HG03378 (cell line): ENCODE data around the gene CLIC1.

Experiments used
- ATAC-seq: cut with Tn5 transposase; IDR thresholded peaks from one replicate; pipeline ENCODE4 v1.9.1; 2021; ENCODE audit warnings: mild to moderate bottlenecking, moderate library complexity; ENCODE audit not compliant: unreplicated experiment

Gene CLIC1

DNA sequence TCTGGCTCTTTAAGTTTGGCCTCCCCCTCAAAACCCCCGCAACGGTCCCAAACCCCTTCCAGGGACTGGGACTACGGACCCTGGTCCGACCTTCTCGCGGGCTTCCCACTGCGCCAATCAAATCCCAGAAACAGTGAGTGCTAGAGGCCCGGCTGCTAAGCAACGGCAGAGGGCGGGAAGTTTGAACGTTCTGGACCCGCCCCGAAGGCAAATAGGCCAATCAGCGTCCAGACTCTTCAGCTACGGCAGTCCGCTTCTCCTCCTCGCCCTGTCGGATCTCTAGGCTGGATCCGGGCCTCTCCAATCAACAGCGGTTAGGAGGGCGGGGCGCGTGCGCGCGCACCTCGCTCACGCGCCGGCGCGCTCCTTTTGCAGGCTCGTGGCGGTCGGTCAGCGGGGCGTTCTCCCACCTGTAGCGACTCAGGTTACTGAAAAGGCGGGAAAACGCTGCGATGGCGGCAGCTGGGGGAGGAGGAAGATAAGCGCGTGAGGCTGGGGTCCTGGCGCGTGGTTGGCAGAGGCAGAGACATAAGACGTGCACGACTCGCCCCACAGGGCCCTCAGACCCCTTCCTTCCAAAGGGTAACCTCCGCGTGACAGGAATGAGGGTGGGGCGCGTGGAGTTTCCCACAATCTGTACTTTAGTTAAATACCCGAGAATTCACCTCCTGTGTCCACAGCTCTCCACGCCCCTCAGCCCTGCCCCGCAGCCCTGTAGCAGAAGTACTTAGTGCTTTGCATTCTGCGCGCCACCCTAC lies 3.5 kb upstream of the CLIC1 start, which contains the start of gene MSH5:
Gene MSH5, plus strand, starts transcription at position 367 of the 758 bp plus-strand sequence. CDS start 462 bp downstream, outside the sequence.
- ATAC-seq: peak; percentile 65

- no peak for ATAC-seq
Observed at GRCh38 chr6:31737991-31738979, 2.0 kb upstream of the CLIC1 start.

- ATAC-seq: no peak
Observed at GRCh38 chr6:31737315-31737990, 1.1 kb upstream of the CLIC1 start.

GRCh38 chr6:31736768-31737314 lies 511 bp upstream of the CLIC1 start:
- no peak for ATAC-seq

- ATAC-seq: no peak
Observed at GRCh38 chr6:31734821-31735406, 1.4 kb downstream of the CLIC1 start.

DNA sequence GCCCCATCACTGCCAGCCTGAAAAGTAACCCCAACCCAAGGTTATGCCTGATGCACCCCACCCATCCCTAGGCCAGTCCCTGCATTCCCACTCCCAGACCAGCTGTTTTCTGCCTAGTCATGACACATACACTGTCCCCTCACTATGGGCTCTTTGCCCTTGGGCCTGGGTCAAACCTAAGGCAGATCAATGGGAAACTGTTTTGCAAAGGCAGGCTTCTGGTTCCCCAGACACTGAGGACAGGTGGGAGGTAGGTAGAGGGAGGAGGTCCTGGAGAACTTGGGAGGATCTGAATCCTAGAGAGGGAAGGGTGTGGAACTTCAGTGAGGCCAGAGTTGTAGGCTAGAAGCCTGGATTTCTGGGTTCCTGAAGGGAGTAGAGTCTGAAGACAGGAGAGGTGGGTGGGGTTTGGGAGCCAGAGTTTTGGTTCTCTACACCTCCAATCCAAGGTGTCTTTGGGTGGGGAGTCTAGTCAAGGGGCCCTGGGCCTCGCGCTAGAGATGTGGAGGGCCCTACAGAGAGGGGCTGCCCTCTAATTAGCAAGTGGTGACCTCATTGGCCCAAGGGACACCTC lies 2.0 kb downstream of the CLIC1 start:
- ATAC-seq: no peak

DNA sequence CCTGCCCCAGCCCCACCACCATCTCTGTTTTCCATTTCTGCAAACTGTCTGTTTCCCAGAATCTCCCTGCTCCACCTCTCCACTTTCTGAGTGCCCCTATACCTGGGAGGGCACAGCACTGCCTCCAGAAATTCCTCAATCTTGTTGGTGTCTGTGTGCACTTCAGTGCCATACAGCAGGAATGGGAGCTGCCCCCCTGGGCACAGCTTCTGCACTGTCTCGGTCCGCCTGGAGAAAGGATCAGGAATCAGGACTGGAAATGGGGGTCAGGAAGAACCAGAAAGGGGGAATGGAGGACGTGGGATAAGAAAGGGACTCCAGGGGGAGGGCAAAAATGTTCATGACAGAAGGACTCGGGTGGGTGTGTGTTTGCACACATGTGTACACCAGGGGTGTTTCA lies 2.6 kb downstream of the CLIC1 start:
- no peak for ATAC-seq

DNA sequence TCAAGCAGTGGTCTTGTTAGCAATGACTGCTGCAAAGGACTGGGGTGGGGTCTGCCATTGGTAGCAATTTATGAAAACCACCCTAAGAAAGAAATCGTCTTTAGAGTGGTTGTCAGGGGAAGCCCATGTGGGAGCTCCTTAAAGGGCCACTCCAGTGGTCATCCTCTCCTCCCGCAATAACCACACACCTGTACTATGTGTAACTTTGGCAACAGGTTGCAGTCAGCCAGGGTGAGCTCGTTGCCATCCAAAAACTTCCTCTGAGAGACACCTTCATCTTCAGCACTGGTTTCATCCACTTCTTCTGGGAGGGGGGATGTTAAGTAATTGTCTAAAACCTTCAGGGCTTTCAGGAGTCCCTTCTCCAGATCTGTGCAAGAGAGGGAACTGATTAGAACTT lies 4.3 kb downstream of the CLIC1 start:
- ATAC-seq: no peak

- no peak for ATAC-seq
Observed at GRCh38 chr6:31730631-31731086, 5.7 kb downstream of the CLIC1 start.

- ATAC-seq: no peak
Observed at GRCh38 chr6:31729979-31730630, 6.2 kb downstream of the CLIC1 start.

- ATAC-seq: no peak
Observed at GRCh38 chr6:31729515-31729978, 6.8 kb downstream of the CLIC1 start.

DNA sequence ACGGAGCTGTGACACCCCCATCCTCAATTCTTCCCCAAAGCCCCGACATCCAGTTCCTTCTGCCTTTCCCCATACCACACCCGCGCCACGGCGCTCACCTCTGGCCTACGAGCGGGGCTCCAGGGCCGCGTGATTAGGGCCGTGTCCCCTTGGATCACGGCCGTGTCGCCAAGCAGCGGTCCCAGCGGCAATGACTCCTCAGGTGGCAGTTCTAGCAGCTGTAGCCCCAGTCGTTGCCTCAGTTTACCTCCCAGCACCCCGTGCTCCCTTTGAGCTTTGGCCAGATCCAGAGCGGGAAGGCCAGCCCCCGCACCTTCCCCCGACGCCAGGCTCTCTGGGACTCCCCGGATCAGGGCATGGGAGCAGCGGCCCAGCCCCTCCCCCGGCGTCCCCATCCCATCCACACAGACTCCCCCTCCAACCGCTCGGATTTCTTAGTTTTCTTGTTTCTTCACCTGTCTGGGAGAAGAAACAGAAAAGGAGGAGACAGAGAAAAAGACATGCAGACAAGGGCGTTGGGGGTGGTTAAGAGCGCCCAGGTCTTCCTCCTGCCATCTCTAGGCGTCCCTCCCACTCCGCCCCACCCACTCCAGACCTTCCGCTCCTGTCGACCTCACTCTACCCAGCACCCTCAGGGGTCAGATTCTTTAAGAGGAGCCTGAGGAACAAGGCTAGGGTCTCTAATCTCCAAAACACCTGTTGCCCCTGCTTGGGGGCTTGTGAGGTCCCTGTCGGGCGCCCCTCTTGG lies 7.4 kb downstream of the CLIC1 start, which contains the start of gene DDAH2:
Gene DDAH2, minus strand, starts transcription at position 533 of the 748 bp plus-strand sequence. Its CDS starts 138 bp downstream, at position 395.
- no peak for ATAC-seq

DNA sequence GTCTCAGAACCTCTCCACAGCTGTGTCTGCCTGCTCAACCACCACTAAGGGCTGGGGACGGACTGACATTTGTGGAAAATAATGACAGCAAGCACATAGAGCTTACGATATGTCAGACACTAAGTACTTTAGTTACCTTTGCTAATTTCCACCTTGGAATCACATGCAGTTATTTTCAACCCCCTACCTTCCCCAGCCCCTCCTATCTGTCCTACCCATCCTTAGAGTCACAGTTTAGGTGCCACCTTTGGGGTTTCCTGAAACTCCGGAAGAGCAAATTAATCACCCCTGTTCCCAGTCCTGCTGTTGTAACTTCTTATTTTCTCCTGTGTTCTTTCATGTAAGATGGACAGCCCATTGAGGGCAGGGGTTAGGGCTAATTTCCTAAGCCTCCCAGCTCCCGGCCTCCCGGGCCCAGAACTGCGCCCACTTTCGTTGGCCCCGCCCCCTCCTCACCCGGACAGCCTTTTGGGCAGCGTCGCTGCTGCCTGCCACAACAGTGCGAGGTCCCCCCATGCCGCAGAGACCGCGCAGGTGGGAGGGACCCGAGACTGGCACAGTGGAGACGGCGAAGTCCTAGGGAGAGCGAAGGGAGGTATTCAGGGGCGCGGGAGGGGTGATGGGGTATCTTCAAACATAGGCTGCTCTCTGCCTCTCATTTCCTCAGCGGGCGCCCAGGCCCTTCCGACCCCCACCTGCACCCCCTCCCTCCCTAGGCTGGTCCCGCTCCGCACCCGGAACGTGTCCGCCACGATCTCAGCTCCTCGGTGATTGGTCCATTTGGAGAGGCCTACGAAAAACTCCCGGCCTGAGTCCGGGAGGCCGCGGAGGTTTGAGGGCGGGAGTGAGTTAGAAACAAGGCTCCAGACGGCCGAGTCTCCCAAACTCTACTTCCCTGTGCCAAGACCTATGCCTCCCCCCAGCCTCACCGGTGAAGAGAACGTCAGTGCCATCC lies 8.3 kb downstream of the CLIC1 start:
- peak; percentile 3 for ATAC-seq

DNA sequence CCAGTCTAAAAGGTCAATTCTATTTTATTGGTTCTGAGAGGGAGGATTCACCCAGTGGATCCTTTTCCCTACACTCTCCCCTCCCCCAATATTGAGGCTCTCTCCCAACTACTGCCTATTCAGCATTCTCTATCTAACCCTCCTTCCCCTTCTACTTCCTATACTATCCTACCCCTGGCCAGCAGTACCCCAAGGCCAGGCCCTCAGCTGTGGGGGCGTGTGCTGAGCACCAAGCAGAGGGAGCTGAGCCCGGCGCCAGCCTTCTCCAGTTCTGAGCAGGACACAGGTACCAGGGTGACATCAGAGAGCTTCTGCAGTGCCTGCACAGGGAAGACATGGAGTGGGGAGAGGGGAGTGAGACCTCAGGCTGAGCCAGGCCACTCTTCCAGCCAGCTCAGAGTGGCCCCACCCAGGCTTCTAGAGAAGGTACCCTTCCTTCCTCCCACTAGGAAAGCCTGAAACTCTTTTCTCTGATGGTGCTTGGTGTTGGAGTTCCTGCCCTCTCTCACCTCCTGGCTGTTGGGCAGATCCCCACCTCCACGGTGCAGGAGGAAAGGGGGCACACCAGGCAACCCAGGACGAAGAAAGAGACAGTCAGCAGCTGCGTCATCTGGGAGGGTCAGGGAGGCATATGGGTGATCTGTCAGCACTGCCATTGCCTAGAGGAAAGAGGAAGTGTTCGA lies 9.2 kb downstream of the CLIC1 start:
- peak; percentile 51 for ATAC-seq

DNA sequence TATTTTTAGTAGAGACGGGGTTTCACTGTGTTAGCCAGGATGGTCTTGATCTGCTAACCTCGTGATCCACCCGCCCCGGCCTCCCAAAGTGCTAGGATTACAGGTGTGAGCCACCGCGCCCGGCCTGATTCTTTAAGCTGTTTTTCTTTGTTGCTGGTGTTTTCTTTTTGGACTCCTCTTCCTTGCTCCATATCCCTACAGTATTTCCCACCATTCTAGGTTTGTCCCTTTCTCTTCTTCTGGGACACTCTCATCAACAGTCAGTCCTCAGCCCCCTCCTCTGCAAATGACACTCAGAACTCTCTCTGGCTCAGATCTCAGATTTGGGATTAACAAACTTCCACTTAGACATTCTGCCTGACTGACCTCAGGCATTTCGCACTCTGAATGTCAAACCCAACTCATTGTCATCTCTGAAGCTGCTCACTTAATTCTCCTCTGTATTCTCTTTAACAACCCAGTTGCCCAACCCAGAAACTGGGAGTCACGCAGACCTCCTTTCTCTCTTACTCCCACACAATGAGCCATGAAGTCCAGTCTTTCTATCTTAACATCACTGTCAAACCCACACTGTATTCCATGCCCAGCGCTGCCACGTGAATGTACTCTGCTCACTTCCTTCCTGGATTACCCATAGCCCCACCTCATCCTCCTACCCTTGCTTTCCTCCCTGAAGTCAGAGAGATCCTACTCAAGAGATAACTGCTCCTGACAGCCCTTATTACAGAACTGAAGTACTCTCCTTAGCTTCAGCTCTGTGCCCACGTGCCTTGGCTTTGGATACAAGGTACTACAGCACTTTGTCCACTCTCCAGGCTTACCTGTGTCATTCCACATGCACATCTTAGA lies 10.6 kb downstream of the CLIC1 start:
- no peak for ATAC-seq
